Caco-2 (cell line): ENCODE data around the gene SPECC1L. TPM values are rescaled to one million over a fixed set of nuclear protein-coding genes. Genes with fewer than 3 reads are reported as not detected.

Experiments
- BruUV-seq: library from RNA; stranded (reverse); fragments of 400-500 nt; replicated peaks from 2 replicates; lab custom pipeline; 2021; lab: Mats Ljungman, UMichigan
- CTCF ChIA-PET: fragments of 300-600 bp; sonication (Branson Sonifier 250); formaldehyde crosslinking; loops from one replicate; lab custom pipeline; 2022; ENCODE audit warnings: antibody characterized with exemption; lab: Charles Lee
- POLR2A ChIA-PET: fragments of 300-600 bp; sonication (Branson Sonifier 250); formaldehyde crosslinking; loops from one replicate; lab custom pipeline; 2022; ENCODE audit warnings: antibody characterized with exemption; lab: Charles Lee
- DNase-seq, 2 experiments: peaks; one replicate each; pipeline versions ENCODE4 v3.0.0 to v3.0.0-alpha.2; 2020 to 2022
- H3K27me3 ChIP-seq: replicated peaks from 2 replicates; pipeline ENCODE4 v1.6.0; 2011; ENCODE audit warnings: low read length; ENCODE audit not compliant: control insufficient read depth, insufficient read depth
- H3K36me3 ChIP-seq: 2 replicates; pipeline ENCODE4 v1.5.1; 2011; ENCODE audit warnings: low read length; ENCODE audit not compliant: control insufficient read depth, insufficient read depth
- H3K4me1 ChIP-seq: fragments of 250-450 bp; sonication (Bioruptor Pico); 2 replicates; pipeline ENCODE4 v1.5.1; 2020; ENCODE audit warnings: mild to moderate bottlenecking
- H3K4me3 ChIP-seq: 2 replicates; pipeline ENCODE4 v1.5.1; 2011; ENCODE audit warnings: low read depth, mild to moderate bottlenecking, control low read depth, low read length
- H3K9me3 ChIP-seq: fragments of 250-450 bp; sonication (Bioruptor Pico); 2 replicates; pipeline ENCODE4 v1.5.1; 2020; ENCODE audit warnings: mild to moderate bottlenecking, moderate library complexity
- H3K27ac Mint-ChIP-seq: one replicate; pipeline ENCODE4 v1.8.0; 2022; ENCODE audit warnings: mixed read lengths; ENCODE audit not compliant: unreplicated experiment
- H3K27me3 Mint-ChIP-seq: one replicate; pipeline ENCODE4 v1.8.0; 2022; ENCODE audit warnings: mixed read lengths; ENCODE audit not compliant: insufficient read depth, unreplicated experiment
- H3K36me3 Mint-ChIP-seq: one replicate; pipeline ENCODE4 v1.8.0; 2022; ENCODE audit warnings: mild to moderate bottlenecking, mixed read lengths; ENCODE audit not compliant: insufficient read depth, unreplicated experiment
- H3K4me1 Mint-ChIP-seq: one replicate; pipeline ENCODE4 v1.8.0; 2022; ENCODE audit warnings: low read depth, mixed read lengths; ENCODE audit not compliant: unreplicated experiment
- H3K4me3 Mint-ChIP-seq: one replicate; pipeline ENCODE4 v1.8.0; 2022; ENCODE audit warnings: mild to moderate bottlenecking, moderate library complexity, mixed read lengths; ENCODE audit not compliant: unreplicated experiment
- H3K9me3 Mint-ChIP-seq: one replicate; pipeline ENCODE4 v1.8.0; 2022; ENCODE audit warnings: mixed read lengths; ENCODE audit not compliant: unreplicated experiment
- intact Hi-C: fragments of 100-400 bp; cut with micrococcal nuclease; formaldehyde crosslinking; loops from one replicate; pipeline ENCODE4 v1.10.0; 2022; ENCODE audit not compliant: unreplicated experiment
- total RNA-seq: library from RNA; stranded (reverse); gene quantifications from 2 replicates; pipeline ENCODE4 v1.2.3, GENCODE V29; 2022
- TF ChIP-seq, protein P1 (sequence below), 2 experiments: fragments of 200-600 bp in 1 of 2; IDR thresholded peaks; 1 replicate in 1 of 2; 2 replicates in 1 of 2; pipeline versions ENCODE4 v1.5.1 to v1.8.0; 2011 to 2022; ENCODE audit warnings: antibody characterized with exemption in 1 of 2, control low read depth in 1 of 2, inconsistent platforms in 1 of 2, low read depth in 1 of 2, low read length in 1 of 2, mild to moderate bottlenecking in 1 of 2, moderate library complexity in 1 of 2; ENCODE audit not compliant: insufficient read depth in 1 of 2, severe bottlenecking in 1 of 2, unreplicated experiment in 1 of 2

The SPECC1L gene
- total RNA-seq, 1 experiment from 2014 or later = 72.8 TPM

DNA sequence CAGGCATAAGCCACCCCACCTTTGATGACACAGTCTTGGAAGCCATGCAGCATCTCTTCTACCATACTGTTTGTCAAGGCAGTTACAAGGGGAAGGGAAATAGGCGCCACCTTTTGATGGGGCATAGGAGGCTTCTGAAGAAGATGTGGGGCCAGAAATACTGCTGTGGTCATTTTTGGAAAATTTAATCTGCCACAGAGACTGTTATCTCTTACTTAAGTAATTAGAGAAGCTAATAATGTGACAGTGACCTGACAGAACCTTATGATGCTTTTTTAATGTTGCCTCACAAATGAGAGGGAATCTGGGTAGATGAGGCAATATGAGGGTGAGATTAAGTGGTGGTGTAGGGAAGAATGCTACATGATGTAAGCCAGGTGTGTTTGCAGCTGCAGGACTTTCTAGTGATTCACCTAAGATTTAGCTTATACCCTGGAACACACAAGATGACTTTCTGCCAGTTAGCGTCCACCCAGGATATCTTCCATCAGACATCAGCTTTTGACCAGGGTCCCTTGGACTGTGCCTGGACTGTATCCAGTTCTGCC is 122.5 kb downstream of the SPECC1L start:
- TF ChIP-seq, protein P1, sequence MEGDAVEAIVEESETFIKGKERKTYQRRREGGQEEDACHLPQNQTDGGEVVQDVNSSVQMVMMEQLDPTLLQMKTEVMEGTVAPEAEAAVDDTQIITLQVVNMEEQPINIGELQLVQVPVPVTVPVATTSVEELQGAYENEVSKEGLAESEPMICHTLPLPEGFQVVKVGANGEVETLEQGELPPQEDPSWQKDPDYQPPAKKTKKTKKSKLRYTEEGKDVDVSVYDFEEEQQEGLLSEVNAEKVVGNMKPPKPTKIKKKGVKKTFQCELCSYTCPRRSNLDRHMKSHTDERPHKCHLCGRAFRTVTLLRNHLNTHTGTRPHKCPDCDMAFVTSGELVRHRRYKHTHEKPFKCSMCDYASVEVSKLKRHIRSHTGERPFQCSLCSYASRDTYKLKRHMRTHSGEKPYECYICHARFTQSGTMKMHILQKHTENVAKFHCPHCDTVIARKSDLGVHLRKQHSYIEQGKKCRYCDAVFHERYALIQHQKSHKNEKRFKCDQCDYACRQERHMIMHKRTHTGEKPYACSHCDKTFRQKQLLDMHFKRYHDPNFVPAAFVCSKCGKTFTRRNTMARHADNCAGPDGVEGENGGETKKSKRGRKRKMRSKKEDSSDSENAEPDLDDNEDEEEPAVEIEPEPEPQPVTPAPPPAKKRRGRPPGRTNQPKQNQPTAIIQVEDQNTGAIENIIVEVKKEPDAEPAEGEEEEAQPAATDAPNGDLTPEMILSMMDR (IDR thresholded peaks at IDR 0.05; ENCODE audit: insufficient read depth in 1 of 2, low read depth in 1 of 2, low read length in 1 of 2, severe bottlenecking in 1 of 2, unreplicated experiment in 1 of 2) = no peak
- no peak overlapping the region for H3K27ac Mint-ChIP-seq
- CTCF ChIA-PET = interaction anchor here (0.6 kb wide), 1 partner anchor 116 kb away, joined by 7 read pairs; no protein-coding TSS in a partner anchor

DNA sequence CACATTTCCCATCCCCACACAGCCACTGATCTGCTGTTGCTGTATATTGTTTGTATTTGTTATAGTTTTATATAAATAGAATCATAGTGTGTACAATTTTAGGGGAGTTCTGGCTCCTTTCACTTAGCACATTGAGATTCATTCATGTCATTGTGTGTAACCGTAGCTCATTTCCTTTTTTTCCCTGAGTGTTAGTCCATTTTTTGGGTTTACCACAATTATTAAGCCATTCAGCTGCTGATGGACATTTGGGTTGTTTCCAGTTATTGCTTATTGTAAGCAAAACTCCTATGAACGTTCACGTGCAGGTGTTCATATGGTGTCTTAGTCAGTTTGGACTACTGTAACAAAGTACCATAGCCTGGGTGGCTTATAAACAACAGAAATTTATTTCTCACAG is 123.2 kb downstream of the SPECC1L start:
- CTCF ChIA-PET = no interaction called here
- no peak overlapping the region for H3K27ac Mint-ChIP-seq
- no peaks in the 10 kb centered on the region; the same call in none of the 2 replicates for H3K36me3 ChIP-seq
- no peaks in the 10 kb centered on the region for H3K27me3 Mint-ChIP-seq
- DNase-seq = no peak
- peaks cover 50% of the 10 kb centered on the region for H3K36me3 Mint-ChIP-seq
- no peaks in the 10 kb centered on the region for H3K4me1 Mint-ChIP-seq
- H3K4me1 ChIP-seq = no peaks in the 10 kb centered on the region
- no peaks in the 10 kb centered on the region for H3K9me3 ChIP-seq
- H3K4me3 Mint-ChIP-seq = no peak overlapping the region
- H3K27me3 ChIP-seq = no peaks in the 10 kb centered on the region
- no TSS peak for BruUV-seq
- TF ChIP-seq, protein P1 (IDR thresholded peaks at IDR 0.05; ENCODE audit: insufficient read depth in 1 of 2, low read depth in 1 of 2, low read length in 1 of 2, severe bottlenecking in 1 of 2, unreplicated experiment in 1 of 2) = no peak
- no peaks in the 10 kb centered on the region for H3K9me3 Mint-ChIP-seq
- intact Hi-C loops = no loop called here
- H3K4me3 ChIP-seq = no peak overlapping the region
- POLR2A ChIA-PET = no interaction called here

More for the DNA sequence above, 122.5 kb downstream of the SPECC1L start:
- DNase-seq = no peak
- intact Hi-C loops = no loop called here
- Mint-ChIP-seq H3K36me3 (peaks cover 45% of the 10 kb centered on the region), H3K4me1 (no peaks in the 10 kb centered on the region), H3K9me3 (no peaks in the 10 kb centered on the region), H3K27me3 (no peaks in the 10 kb centered on the region), H3K4me3 (no peak overlapping the region)
- H3K9me3 ChIP-seq = no peaks in the 10 kb centered on the region
- no peaks in the 10 kb centered on the region; the same call in 1 of the 2 replicates for H3K36me3 ChIP-seq
- no peak overlapping the region for H3K4me3 ChIP-seq
- no peaks in the 10 kb centered on the region for H3K27me3 ChIP-seq
- POLR2A ChIA-PET = no interaction called here
- H3K4me1 ChIP-seq = no peaks in the 10 kb centered on the region
- BruUV-seq = no TSS peak

DNA sequence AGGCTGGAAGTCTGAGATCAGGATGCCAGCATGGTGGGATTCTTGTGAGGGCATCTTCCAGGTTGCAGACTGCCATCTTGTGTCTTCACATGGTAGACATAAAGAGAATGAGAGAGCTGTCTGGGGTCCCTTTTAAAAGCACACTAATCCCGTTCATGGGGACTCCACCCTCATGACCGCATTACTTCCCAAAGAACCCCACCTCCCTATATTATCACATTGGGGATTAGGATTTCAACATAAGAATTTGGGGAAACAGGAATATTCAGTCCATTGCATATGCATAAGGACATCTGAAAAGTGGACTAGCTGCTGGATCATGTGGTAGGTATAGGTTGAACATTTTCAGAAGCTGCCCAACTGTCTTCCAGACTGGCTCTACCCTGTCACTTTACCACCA is 123.6 kb downstream of the SPECC1L start:
- Mint-ChIP-seq H3K27ac (no peak overlapping the region), H3K4me3 (no peak overlapping the region), H3K4me1 (no peaks in the 10 kb centered on the region), H3K36me3 (peaks cover 49% of the 10 kb centered on the region), H3K9me3 (no peaks in the 10 kb centered on the region), H3K27me3 (no peaks in the 10 kb centered on the region)
- H3K9me3 ChIP-seq = no peaks in the 10 kb centered on the region
- TF ChIP-seq, protein P1 (IDR thresholded peaks at IDR 0.05; ENCODE audit: insufficient read depth in 1 of 2, low read depth in 1 of 2, low read length in 1 of 2, severe bottlenecking in 1 of 2, unreplicated experiment in 1 of 2) = no peak
- no TSS peak for BruUV-seq
- H3K36me3 ChIP-seq = no peaks in the 10 kb centered on the region; the same call in none of the 2 replicates
- no peak overlapping the region for H3K4me3 ChIP-seq
- intact Hi-C loops = no loop called here
- H3K27me3 ChIP-seq = no peaks in the 10 kb centered on the region
- no peak for DNase-seq
- POLR2A ChIA-PET = no interaction called here
- no peaks in the 10 kb centered on the region for H3K4me1 ChIP-seq
- CTCF ChIA-PET = no interaction called here
